B cell (primary cell): Measurements from ENCODE around the gene CIZ1. TPM values are rescaled to one million over a fixed set of nuclear protein-coding genes. Genes with fewer than 3 reads are reported as not detected.

Experiments
- ATAC-seq: fragments of 200-7000 bp; cut with Tn5 transposase; one replicate; pipeline ENCODE4 v1.10.0; 2021; ENCODE audit warnings: low read depth, mild to moderate bottlenecking, moderate number of reproducible peaks, moderate library complexity
- CTCF ChIA-PET: fragments of 350-600 bp; sonication (Branson Sonifier 250); formaldehyde crosslinking; loops from one replicate; lab custom pipeline; 2021; ENCODE audit warnings: antibody characterized with exemption, inconsistent platforms; lab: Charles Lee
- POLR2A ChIA-PET: fragments of 350-600 bp; sonication (Branson Sonifier 250); formaldehyde crosslinking; loops from one replicate; lab custom pipeline; 2021; ENCODE audit warnings: antibody characterized with exemption; lab: Charles Lee
- DNase-seq: peaks from one replicate; pipeline ENCODE4 v3.0.0; 2013
- H2AFZ ChIP-seq: 2 replicates; pipeline ENCODE4 v1.6.1; 2012; ENCODE audit warnings: mild to moderate bottlenecking, low read depth, low read length; ENCODE audit not compliant: insufficient read depth, poor library complexity, severe bottlenecking
- H3K27ac ChIP-seq, 2 donors: 1 replicate in 1 of 2; 2 replicates in 1 of 2; pipeline ENCODE4 v1.5.1; 2012 to 2013; ENCODE audit warnings: low read length in 2 of 2, mild to moderate bottlenecking in 2 of 2, moderate library complexity in 1 of 2
- H3K27me3 ChIP-seq, 4 experiments: fragments of 200-600 bp in 1 of 4; sonication (generic) in 1 of 4; replicated peaks in 1 of 4; 1 replicate in 2 of 4; 2 replicates in 2 of 4; pipeline versions ENCODE4 v1.6.1 to v1.7.0; 2013 to 2016; ENCODE audit warnings: low read length in 3 of 4, mild to moderate bottlenecking in 2 of 4, mixed read lengths in 1 of 4, moderate library complexity in 1 of 4; ENCODE audit not compliant: insufficient read depth in 4 of 4, control insufficient read depth in 3 of 4; ENCODE audit errors: control extremely low read depth in 1 of 4
- H3K36me3 ChIP-seq, 2 experiments: replicated peaks in 1 of 2; 1 replicate in 1 of 2; 2 replicates in 1 of 2; pipeline versions ENCODE4 v1.6.1 to v1.7.1; 2013; ENCODE audit warnings: low read length in 1 of 2; ENCODE audit not compliant: insufficient read depth in 2 of 2, control insufficient read depth in 1 of 2; ENCODE audit errors: control extremely low read depth in 1 of 2, extremely low read depth in 1 of 2
- H3K4me1 ChIP-seq, 2 donors: fragments of 200-600 bp in 1 of 2; sonication (generic) in 1 of 2; 1 replicate in 1 of 2; 2 replicates in 1 of 2; pipeline versions ENCODE4 v1.5.1 to v1.6.1; 2013 to 2017; ENCODE audit warnings: low read length in 2 of 2; ENCODE audit not compliant: control insufficient read depth in 2 of 2, insufficient read depth in 2 of 2
- H3K4me2 ChIP-seq: replicated peaks from 2 replicates; pipeline ENCODE3; 2012; ENCODE audit warnings: mild to moderate bottlenecking, low read depth, low read length; ENCODE audit not compliant: poor library complexity, severe bottlenecking
- H3K4me3 ChIP-seq, 5 experiments: fragments of 200-600 bp in 1 of 5; sonication (generic) in 1 of 5; 1 replicate in 3 of 5; 2 replicates in 2 of 5; pipeline versions ENCODE4 v1.5.1 to v1.7.0; 2011 to 2016; ENCODE audit warnings: low read length in 4 of 5, mild to moderate bottlenecking in 4 of 5, low read depth in 2 of 5, control low read depth in 1 of 5, moderate library complexity in 1 of 5; ENCODE audit not compliant: insufficient read depth in 1 of 5; ENCODE audit errors: control extremely low read depth in 1 of 5, extremely low read depth in 1 of 5
- H3K79me2 ChIP-seq: fragments of 200-600 bp; sonication (generic); one replicate; pipeline ENCODE4 v1.6.0; 2016; ENCODE audit warnings: low read length; ENCODE audit not compliant: control insufficient read depth, insufficient read depth
- H3K9ac ChIP-seq: fragments of 200-600 bp; sonication (generic); 2 replicates; pipeline ENCODE4 v1.6.1; 2017; ENCODE audit warnings: mild to moderate bottlenecking, low read length, moderate library complexity
- H3K9me3 ChIP-seq, 3 donors: one replicate each; pipeline versions ENCODE4 v1.6.1 to v1.7.1; 2013; ENCODE audit warnings: low read length in 2 of 3; ENCODE audit not compliant: control insufficient read depth in 2 of 3, insufficient read depth in 1 of 3; ENCODE audit errors: control extremely low read depth in 1 of 3
- H4K20me1 ChIP-seq: 2 replicates; pipeline ENCODE4 v1.6.0; 2012; ENCODE audit warnings: mild to moderate bottlenecking, low read length; ENCODE audit not compliant: insufficient read depth, control insufficient read depth, poor library complexity, severe bottlenecking
- H3K27ac Mint-ChIP-seq: one replicate; pipeline ENCODE4 v1.8.0; 2021; ENCODE audit warnings: mixed read lengths
- H3K27me3 Mint-ChIP-seq: one replicate; pipeline ENCODE4 v1.8.0; 2021; ENCODE audit warnings: mixed read lengths
- H3K4me1 Mint-ChIP-seq: one replicate; pipeline ENCODE4 v1.8.0; 2021; ENCODE audit warnings: mixed read lengths
- H3K4me3 Mint-ChIP-seq: one replicate; pipeline ENCODE4 v1.8.0; 2021; ENCODE audit warnings: mixed read lengths
- H3K9me3 Mint-ChIP-seq: one replicate; pipeline ENCODE4 v1.8.0; 2022; ENCODE audit warnings: mixed read lengths; ENCODE audit not compliant: insufficient read depth
- CTCF ChIP-seq: fragments of 200-600 bp; IDR thresholded peaks from one replicate; pipeline ENCODE4 v1.8.0; 2022; ENCODE audit warnings: antibody characterized with exemption, mild to moderate bottlenecking
- EZH2 ChIP-seq: IDR thresholded peaks from 2 replicates; pipeline ENCODE4 v1.6.1; 2012; ENCODE audit warnings: borderline replicate concordance, low read depth, mild to moderate bottlenecking, moderate library complexity, low read length; ENCODE audit not compliant: insufficient read depth, poor library complexity, severe bottlenecking
- WGBS: methylation state at CpG from one replicate; pipeline ENCODE4 v1.1.5; 2013; ENCODE audit warnings: missing lambda C conversion rate; ENCODE audit not compliant: insufficient coverage; 5-methylcytosine and 5-hydroxymethylcytosine counted together
- intact Hi-C: fragments of 100-400 bp; cut with micrococcal nuclease; formaldehyde crosslinking; loops from one replicate; pipeline ENCODE4 v1.10.0; 2022
- polyA plus RNA-seq: library from polyadenylated mRNA; depleted of rRNA; stranded (reverse); fragments of >200 nt; gene quantifications from 2 replicates; pipeline ENCODE4 v1.2.3, GENCODE V29; 2012
- total RNA-seq, 2 donors: library from RNA; stranded (reverse); fragments of 120-200 nt in 1 of 2; gene quantifications; 1 replicate in 1 of 2; 2 replicates in 1 of 2; pipeline versions ENCODE4 v1.2.3 to v1.2.4, GENCODE V29; 2013 to 2022

CIZ1 gene
- total and polyA plus RNA-seq, 2 donors (not counting 1 experiment from before 2014, with no cell fraction given), result 79.9 to 160 TPM

DNA sequence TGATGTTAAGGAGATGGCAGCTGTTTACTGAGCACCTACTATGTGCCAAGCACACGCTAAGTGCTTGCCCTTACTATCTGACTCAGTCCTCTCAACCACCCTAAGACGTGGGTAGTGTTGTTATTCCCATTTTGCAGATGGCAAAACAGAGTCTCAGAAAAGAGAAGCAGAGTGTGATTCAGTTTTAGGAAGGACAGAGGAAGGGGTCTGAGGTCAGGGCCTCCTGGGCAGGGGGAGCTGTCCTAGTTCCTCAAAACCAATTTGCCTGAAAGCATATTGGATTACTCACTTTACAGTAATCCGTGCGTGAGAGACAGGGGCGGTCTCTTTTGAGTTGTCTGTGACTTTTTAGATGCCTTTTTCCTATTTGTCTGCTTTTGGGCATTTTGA lies 35.0 kb upstream of the CIZ1 start:
- TF ChIP-seq CTCF (no peak), EZH2 (no peak)
- CTCF ChIA-PET, result no interaction called here
- POLR2A ChIA-PET, result no interaction called here

DNA sequence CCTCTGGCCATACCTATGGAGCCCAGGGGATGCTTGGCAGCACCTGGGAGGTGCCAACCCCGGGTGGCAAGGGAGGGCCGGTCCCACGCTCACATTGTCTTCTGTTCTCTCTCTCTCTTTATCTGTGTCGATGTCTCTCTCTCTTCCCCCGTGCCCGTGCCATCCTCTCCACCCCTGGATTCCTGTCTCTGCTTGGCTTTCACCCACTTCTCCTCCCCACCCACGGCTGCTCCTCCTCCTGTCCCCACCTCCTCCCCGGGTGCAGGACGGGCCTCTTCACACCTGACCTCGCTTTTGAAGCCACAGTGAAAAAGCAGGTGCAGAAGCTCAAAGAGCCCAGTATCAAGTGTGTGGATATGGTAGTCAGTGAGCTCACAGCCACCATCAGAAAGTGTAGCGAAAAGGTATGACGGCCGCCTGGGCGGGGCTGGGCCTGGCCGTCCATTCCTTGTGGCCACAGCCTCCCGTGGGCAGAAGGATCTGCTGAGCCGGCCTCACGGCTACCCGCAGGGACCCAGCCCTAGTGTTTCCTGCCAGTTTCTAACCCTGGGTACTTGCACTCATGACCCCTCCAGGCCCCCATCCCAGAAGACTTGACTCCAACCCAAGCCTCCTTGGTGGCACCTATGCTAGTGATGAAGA lies 34.5 kb upstream of the CIZ1 start:
- WGBS, result 92% methylated on average over 13 of the region's 19 CpGs
- ChIA-PET POLR2A (no interaction called here), CTCF (no interaction called here)
- H3K27ac Mint-ChIP-seq, result no peak overlapping the region
- no peaks in the 10 kb centered on the region for H3K27me3 ChIP-seq
- H3K4me1 ChIP-seq, result no peaks in the 10 kb centered on the region
- intact Hi-C loops, result no loop called here
- no peak overlapping the region for H3K4me3 Mint-ChIP-seq
- peaks cover 0 to 3% (median 0%) of the 10 kb centered on the region in 3 donors for H3K9me3 ChIP-seq
- H3K9me3 Mint-ChIP-seq, result no peaks in the 10 kb centered on the region
- H4K20me1 ChIP-seq, result no peaks in the 10 kb centered on the region
- no peak overlapping the region for H3K4me2 ChIP-seq
- no peaks in the 10 kb centered on the region for H3K36me3 ChIP-seq
- ATAC-seq, result no peak
- H3K4me1 Mint-ChIP-seq, result no peaks in the 10 kb centered on the region
- no peak for TF ChIP-seq CTCF
- TF ChIP-seq EZH2, result no peak
- H2AFZ ChIP-seq, result no peak overlapping the region
- DNase-seq, result no peak
- no peak overlapping the region for H3K4me3 ChIP-seq
- H3K27me3 Mint-ChIP-seq, result peaks cover 3% of the 10 kb centered on the region
- no peak overlapping the region for H3K27ac ChIP-seq
- H3K79me2 ChIP-seq, result no peaks in the 10 kb centered on the region
- no peak overlapping the region for H3K9ac ChIP-seq

More for the DNA sequence above, 35.0 kb upstream of the CIZ1 start:
- Mint-ChIP-seq H3K4me1 (no peaks in the 10 kb centered on the region), H3K9me3 (no peaks in the 10 kb centered on the region), H3K27me3 (peaks cover 3% of the 10 kb centered on the region), H3K4me3 (no peak overlapping the region), H3K27ac (no peak overlapping the region)
- WGBS, result no CpG with 5 or more reads among the region's 5 CpGs
- Histone ChIP-seq H3K9me3 (peaks cover 0 to 3% (median 0%) of the 10 kb centered on the region in 3 donors), H4K20me1 (no peaks in the 10 kb centered on the region), H3K27me3 (no peaks in the 10 kb centered on the region), H3K79me2 (no peaks in the 10 kb centered on the region), H3K27ac (no peak overlapping the region), H2AFZ (no peak overlapping the region), H3K4me3 (no peak overlapping the region), H3K4me2 (no peak overlapping the region), H3K36me3 (no peaks in the 10 kb centered on the region), H3K9ac (no peak overlapping the region), H3K4me1 (no peaks in the 10 kb centered on the region)
- no peak for DNase-seq
- intact Hi-C loops, result no loop called here
- ATAC-seq, result no peak
